H1 (cell line): ENCODE results near the gene MTFR1L. TPM values are rescaled to one million over a fixed set of nuclear protein-coding genes. Genes with fewer than 3 reads are reported as not detected.

Source experiments
- BCL11A ChIP-seq, 2 experiments: IDR thresholded peaks; one replicate each; pipeline ENCODE4 v1.6.1; 2011; ENCODE audit warnings: low read depth in 2 of 2, low read length in 2 of 2, mild to moderate bottlenecking in 2 of 2
- CHD2 ChIP-seq: IDR thresholded peaks from 2 replicates; pipeline ENCODE4 v1.6.1; 2012; ENCODE audit warnings: low read length, improper control_type of control experiment
- polyA plus RNA-seq, 7 experiments: library from polyadenylated mRNA; depleted of rRNA in 3 of 7; stranded (reverse) in 5 of 7; unstranded in 2 of 7; fragments of >200 nt in 5 of 7; fragments of 200-250 nt in 2 of 7; gene quantifications; 1 replicate in 5 of 7; 2 replicates in 1 of 7; 4 replicates in 1 of 7; pipeline versions ENCODE4 v1.2.1 to v1.2.3, GENCODE V29; 2011 to 2013; ENCODE audit warnings: missing spikeins in 2 of 7, mixed read lengths in 2 of 7
- total RNA-seq: library from RNA; stranded (reverse); fragmentation: NEBNext Ultra II Directional; extraction: Animal tissue kit (Norgen Biotek cat#: 25700); gene quantifications from 2 replicates; pipeline ENCODE4 v1.2.1, GENCODE V29; 2021
- TF ChIP-seq, protein P1 (sequence below): fragments of 300-600 bp; sonication (generic); IDR thresholded peaks from 2 replicates; pipeline ENCODE4 v1.7.1; 2012; ENCODE audit warnings: low read length, moderate library complexity, mild to moderate bottlenecking, inconsistent platforms; ENCODE audit not compliant: insufficient replicate concordance

The MTFR1L gene
- total and polyA plus RNA-seq, 2 of the 8 experiments (the other 6 are each of a cell fraction or from before 2014, with no cell fraction given): 20.8 to 23.1 TPM

GRCh38 chr1:25864434-25864833, 44.7 kb downstream of the MTFR1L start (continued):
- TF ChIP-seq, protein P1, sequence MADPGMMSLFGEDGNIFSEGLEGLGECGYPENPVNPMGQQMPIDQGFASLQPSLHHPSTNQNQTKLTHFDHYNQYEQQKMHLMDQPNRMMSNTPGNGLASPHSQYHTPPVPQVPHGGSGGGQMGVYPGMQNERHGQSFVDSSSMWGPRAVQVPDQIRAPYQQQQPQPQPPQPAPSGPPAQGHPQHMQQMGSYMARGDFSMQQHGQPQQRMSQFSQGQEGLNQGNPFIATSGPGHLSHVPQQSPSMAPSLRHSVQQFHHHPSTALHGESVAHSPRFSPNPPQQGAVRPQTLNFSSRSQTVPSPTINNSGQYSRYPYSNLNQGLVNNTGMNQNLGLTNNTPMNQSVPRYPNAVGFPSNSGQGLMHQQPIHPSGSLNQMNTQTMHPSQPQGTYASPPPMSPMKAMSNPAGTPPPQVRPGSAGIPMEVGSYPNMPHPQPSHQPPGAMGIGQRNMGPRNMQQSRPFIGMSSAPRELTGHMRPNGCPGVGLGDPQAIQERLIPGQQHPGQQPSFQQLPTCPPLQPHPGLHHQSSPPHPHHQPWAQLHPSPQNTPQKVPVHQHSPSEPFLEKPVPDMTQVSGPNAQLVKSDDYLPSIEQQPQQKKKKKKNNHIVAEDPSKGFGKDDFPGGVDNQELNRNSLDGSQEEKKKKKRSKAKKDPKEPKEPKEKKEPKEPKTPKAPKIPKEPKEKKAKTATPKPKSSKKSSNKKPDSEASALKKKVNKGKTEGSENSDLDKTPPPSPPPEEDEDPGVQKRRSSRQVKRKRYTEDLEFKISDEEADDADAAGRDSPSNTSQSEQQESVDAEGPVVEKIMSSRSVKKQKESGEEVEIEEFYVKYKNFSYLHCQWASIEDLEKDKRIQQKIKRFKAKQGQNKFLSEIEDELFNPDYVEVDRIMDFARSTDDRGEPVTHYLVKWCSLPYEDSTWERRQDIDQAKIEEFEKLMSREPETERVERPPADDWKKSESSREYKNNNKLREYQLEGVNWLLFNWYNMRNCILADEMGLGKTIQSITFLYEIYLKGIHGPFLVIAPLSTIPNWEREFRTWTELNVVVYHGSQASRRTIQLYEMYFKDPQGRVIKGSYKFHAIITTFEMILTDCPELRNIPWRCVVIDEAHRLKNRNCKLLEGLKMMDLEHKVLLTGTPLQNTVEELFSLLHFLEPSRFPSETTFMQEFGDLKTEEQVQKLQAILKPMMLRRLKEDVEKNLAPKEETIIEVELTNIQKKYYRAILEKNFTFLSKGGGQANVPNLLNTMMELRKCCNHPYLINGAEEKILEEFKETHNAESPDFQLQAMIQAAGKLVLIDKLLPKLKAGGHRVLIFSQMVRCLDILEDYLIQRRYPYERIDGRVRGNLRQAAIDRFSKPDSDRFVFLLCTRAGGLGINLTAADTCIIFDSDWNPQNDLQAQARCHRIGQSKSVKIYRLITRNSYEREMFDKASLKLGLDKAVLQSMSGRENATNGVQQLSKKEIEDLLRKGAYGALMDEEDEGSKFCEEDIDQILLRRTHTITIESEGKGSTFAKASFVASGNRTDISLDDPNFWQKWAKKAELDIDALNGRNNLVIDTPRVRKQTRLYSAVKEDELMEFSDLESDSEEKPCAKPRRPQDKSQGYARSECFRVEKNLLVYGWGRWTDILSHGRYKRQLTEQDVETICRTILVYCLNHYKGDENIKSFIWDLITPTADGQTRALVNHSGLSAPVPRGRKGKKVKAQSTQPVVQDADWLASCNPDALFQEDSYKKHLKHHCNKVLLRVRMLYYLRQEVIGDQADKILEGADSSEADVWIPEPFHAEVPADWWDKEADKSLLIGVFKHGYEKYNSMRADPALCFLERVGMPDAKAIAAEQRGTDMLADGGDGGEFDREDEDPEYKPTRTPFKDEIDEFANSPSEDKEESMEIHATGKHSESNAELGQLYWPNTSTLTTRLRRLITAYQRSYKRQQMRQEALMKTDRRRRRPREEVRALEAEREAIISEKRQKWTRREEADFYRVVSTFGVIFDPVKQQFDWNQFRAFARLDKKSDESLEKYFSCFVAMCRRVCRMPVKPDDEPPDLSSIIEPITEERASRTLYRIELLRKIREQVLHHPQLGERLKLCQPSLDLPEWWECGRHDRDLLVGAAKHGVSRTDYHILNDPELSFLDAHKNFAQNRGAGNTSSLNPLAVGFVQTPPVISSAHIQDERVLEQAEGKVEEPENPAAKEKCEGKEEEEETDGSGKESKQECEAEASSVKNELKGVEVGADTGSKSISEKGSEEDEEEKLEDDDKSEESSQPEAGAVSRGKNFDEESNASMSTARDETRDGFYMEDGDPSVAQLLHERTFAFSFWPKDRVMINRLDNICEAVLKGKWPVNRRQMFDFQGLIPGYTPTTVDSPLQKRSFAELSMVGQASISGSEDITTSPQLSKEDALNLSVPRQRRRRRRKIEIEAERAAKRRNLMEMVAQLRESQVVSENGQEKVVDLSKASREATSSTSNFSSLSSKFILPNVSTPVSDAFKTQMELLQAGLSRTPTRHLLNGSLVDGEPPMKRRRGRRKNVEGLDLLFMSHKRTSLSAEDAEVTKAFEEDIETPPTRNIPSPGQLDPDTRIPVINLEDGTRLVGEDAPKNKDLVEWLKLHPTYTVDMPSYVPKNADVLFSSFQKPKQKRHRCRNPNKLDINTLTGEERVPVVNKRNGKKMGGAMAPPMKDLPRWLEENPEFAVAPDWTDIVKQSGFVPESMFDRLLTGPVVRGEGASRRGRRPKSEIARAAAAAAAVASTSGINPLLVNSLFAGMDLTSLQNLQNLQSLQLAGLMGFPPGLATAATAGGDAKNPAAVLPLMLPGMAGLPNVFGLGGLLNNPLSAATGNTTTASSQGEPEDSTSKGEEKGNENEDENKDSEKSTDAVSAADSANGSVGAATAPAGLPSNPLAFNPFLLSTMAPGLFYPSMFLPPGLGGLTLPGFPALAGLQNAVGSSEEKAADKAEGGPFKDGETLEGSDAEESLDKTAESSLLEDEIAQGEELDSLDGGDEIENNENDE: no peak
- no peak for TF ChIP-seq BCL11A (IDR thresholded peaks at IDR 0.05; ENCODE audit: low read depth in 2 of 2, low read length in 2 of 2)
- TF ChIP-seq CHD2: no peak
